H9 (cell line): ENCODE measurements around the gene KMT2B. TPM values are rescaled to one million over a fixed set of nuclear protein-coding genes. Genes with fewer than 3 reads are reported as not detected.

Experiments used
- DNase-seq: peaks from one replicate; pipeline ENCODE4 v3.0.0-alpha.2; 2017
- H2AFZ ChIP-seq: one replicate; pipeline ENCODE4 v1.6.1; 2013; ENCODE audit warnings: mild to moderate bottlenecking, low read length, control low read depth, moderate library complexity
- H2AK5ac ChIP-seq: 2 replicates; pipeline ENCODE4 v1.6.1; 2013; ENCODE audit warnings: low read length, control low read depth, mixed read lengths; ENCODE audit not compliant: insufficient read length
- H2BK120ac ChIP-seq: one replicate; pipeline ENCODE4 v1.6.1; 2013; ENCODE audit warnings: low read depth, mild to moderate bottlenecking, low read length, control low read depth, inconsistent platforms; ENCODE audit not compliant: poor library complexity, severe bottlenecking
- H2BK12ac ChIP-seq: 2 replicates; pipeline ENCODE4 v1.6.1; 2013; ENCODE audit warnings: low read length, control low read depth, mixed read lengths, low read depth; ENCODE audit not compliant: insufficient read length
- H2BK15ac ChIP-seq: 2 replicates; pipeline ENCODE4 v1.6.1; 2013; ENCODE audit warnings: low read depth, low read length, control low read depth
- H2BK20ac ChIP-seq: one replicate; pipeline ENCODE4 v1.6.1; 2013; ENCODE audit warnings: low read depth, mild to moderate bottlenecking, low read length, control low read depth, inconsistent platforms; ENCODE audit not compliant: poor library complexity, severe bottlenecking
- H2BK5ac ChIP-seq: 2 replicates; pipeline ENCODE4 v1.6.1; 2013; ENCODE audit warnings: low read length, control low read depth, mixed read lengths; ENCODE audit not compliant: insufficient read length
- H3K14ac ChIP-seq: 2 replicates; pipeline ENCODE4 v1.6.1; 2013; ENCODE audit warnings: low read length, control low read depth; ENCODE audit not compliant: insufficient read depth
- H3K18ac ChIP-seq: 2 replicates; pipeline ENCODE4 v1.6.1; 2013; ENCODE audit warnings: low read depth, mild to moderate bottlenecking, mixed read lengths, low read length, control low read depth; ENCODE audit not compliant: insufficient read length
- H3K23ac ChIP-seq: 2 replicates; pipeline ENCODE4 v1.6.1; 2013; ENCODE audit warnings: low read length, control low read depth, mixed read lengths, low read depth; ENCODE audit not compliant: insufficient read length
- H3K23me2 ChIP-seq: 2 replicates; pipeline ENCODE4 v1.6.1; 2013; ENCODE audit warnings: low read depth, mild to moderate bottlenecking, mixed read lengths, low read length, control low read depth; ENCODE audit not compliant: insufficient read length, poor library complexity, severe bottlenecking
- H3K27ac ChIP-seq: 2 replicates; pipeline ENCODE4 v1.5.1; 2013; ENCODE audit warnings: low read length, control low read depth, mixed read lengths, low read depth; ENCODE audit not compliant: insufficient read length
- H3K27me3 ChIP-seq: 2 replicates; pipeline ENCODE4 v1.6.1; 2013; ENCODE audit warnings: low read length, control low read depth, inconsistent platforms; ENCODE audit not compliant: insufficient read depth
- H3K4ac ChIP-seq: 2 replicates; pipeline ENCODE4 v1.6.1; 2013; ENCODE audit warnings: low read depth, mild to moderate bottlenecking, control low read depth, inconsistent platforms, low read length, moderate library complexity
- H3K4me1 ChIP-seq: 2 replicates; pipeline ENCODE4 v1.6.1; 2013; ENCODE audit warnings: low read length, control low read depth, inconsistent platforms; ENCODE audit not compliant: insufficient read depth
- H3K4me2 ChIP-seq: 2 replicates; pipeline ENCODE4 v1.6.1; 2013; ENCODE audit warnings: low read length, control low read depth, mixed read lengths; ENCODE audit not compliant: insufficient read length, insufficient read depth
- H3K56ac ChIP-seq: 2 replicates; pipeline ENCODE4 v1.6.1; 2013; ENCODE audit warnings: low read depth, mild to moderate bottlenecking, mixed read lengths, low read length, control low read depth; ENCODE audit not compliant: insufficient read length
- H3K79me1 ChIP-seq: 2 replicates; pipeline ENCODE4 v1.6.1; 2013; ENCODE audit warnings: low read depth, mild to moderate bottlenecking, moderate library complexity, low read length, control low read depth, inconsistent platforms; ENCODE audit not compliant: insufficient read depth, poor library complexity, severe bottlenecking
- H3K79me2 ChIP-seq: 2 replicates; pipeline ENCODE4 v1.6.1; 2013; ENCODE audit warnings: low read length, control low read depth, inconsistent platforms; ENCODE audit not compliant: insufficient read depth
- H3K9ac ChIP-seq: 2 replicates; pipeline ENCODE4 v1.6.1; 2013; ENCODE audit warnings: low read length, control low read depth, mixed read lengths; ENCODE audit not compliant: insufficient read length; ENCODE audit errors: extremely low read depth
- H3K9me3 ChIP-seq: one replicate; pipeline ENCODE4 v1.6.1; 2013; ENCODE audit warnings: low read depth, low read length, inconsistent platforms; ENCODE audit not compliant: control insufficient read depth
- H3T11ph ChIP-seq: one replicate; pipeline ENCODE4 v1.6.1; 2013; ENCODE audit warnings: mild to moderate bottlenecking, low read length, control low read depth, inconsistent platforms
- H4K20me1 ChIP-seq: one replicate; pipeline ENCODE4 v1.6.1; 2013; ENCODE audit not compliant: control insufficient read depth, insufficient read length, insufficient read depth
- H4K5ac ChIP-seq: 2 replicates; pipeline ENCODE4 v1.6.1; 2013; ENCODE audit warnings: low read depth, mild to moderate bottlenecking, mixed read lengths, low read length, control low read depth; ENCODE audit not compliant: insufficient read length
- H4K8ac ChIP-seq: replicated peaks from 2 replicates; pipeline ENCODE4 v1.6.1; 2013; ENCODE audit warnings: low read length, control low read depth, mixed read lengths, low read depth; ENCODE audit not compliant: insufficient read length
- H4K91ac ChIP-seq: 2 replicates; pipeline ENCODE4 v1.6.1; 2013; ENCODE audit warnings: low read depth, mild to moderate bottlenecking, moderate library complexity, mixed read lengths, low read length, control low read depth; ENCODE audit not compliant: insufficient read length
- H3K27ac Mint-ChIP-seq, 3 experiments: 2 replicates in 2 of 3; 3 replicates in 1 of 3; pipeline ENCODE4 v1.8.0; 2020 to 2021; ENCODE audit warnings: mixed read lengths in 3 of 3, mild to moderate bottlenecking in 1 of 3, moderate library complexity in 1 of 3
- H3K27me3 Mint-ChIP-seq: 2 replicates; pipeline ENCODE4 v1.8.0; 2021; ENCODE audit warnings: low read depth, mild to moderate bottlenecking, moderate library complexity, mixed read lengths
- H3K36me3 Mint-ChIP-seq, 3 experiments: 2 replicates in 2 of 3; 3 replicates in 1 of 3; pipeline ENCODE4 v1.8.0; 2020 to 2021; ENCODE audit warnings: low read depth in 3 of 3, mixed read lengths in 3 of 3; ENCODE audit not compliant: insufficient read depth in 1 of 3
- H3K4me1 Mint-ChIP-seq, 2 experiments: 2 replicates each; pipeline ENCODE4 v1.8.0; 2020; ENCODE audit warnings: mixed read lengths in 2 of 2
- H3K4me3 Mint-ChIP-seq, 2 experiments: 2 replicates in 1 of 2; 3 replicates in 1 of 2; pipeline ENCODE4 v1.8.0; 2020 to 2021; ENCODE audit warnings: mild to moderate bottlenecking in 2 of 2, mixed read lengths in 2 of 2, moderate library complexity in 1 of 2
- H3K9me3 Mint-ChIP-seq, 2 experiments: 2 replicates in 1 of 2; 3 replicates in 1 of 2; pipeline ENCODE4 v1.8.0; 2020; ENCODE audit warnings: mild to moderate bottlenecking in 2 of 2, mixed read lengths in 2 of 2, moderate library complexity in 1 of 2
- WGBS: extraction: QIAGEN DNeasy Blood & Tissue Kit; methylation state at CpG from one replicate; pipeline ENCODE4 v1.1.7; 2013; ENCODE audit warnings: missing lambda C conversion rate, low lambda C conversion rate, mixed read lengths; ENCODE audit not compliant: insufficient read length; ENCODE audit errors: extremely low coverage; 5-methylcytosine and 5-hydroxymethylcytosine counted together
- total RNA-seq: library from RNA; stranded (reverse); gene quantifications from 2 replicates; pipeline ENCODE4 v1.2.1, GENCODE V29; 2021
- TF ChIP-seq, protein P1 (sequence below): fragments of 200-600 bp; sonication (generic); conservative IDR thresholded peaks from 3 replicates; pipeline ENCODE4 v1.8.0; 2021; ENCODE audit warnings: antibody characterized with exemption, mild to moderate bottlenecking

KMT2B gene
- total RNA-seq, 1 experiment from 2014 or later = 47.7 TPM

DNA sequence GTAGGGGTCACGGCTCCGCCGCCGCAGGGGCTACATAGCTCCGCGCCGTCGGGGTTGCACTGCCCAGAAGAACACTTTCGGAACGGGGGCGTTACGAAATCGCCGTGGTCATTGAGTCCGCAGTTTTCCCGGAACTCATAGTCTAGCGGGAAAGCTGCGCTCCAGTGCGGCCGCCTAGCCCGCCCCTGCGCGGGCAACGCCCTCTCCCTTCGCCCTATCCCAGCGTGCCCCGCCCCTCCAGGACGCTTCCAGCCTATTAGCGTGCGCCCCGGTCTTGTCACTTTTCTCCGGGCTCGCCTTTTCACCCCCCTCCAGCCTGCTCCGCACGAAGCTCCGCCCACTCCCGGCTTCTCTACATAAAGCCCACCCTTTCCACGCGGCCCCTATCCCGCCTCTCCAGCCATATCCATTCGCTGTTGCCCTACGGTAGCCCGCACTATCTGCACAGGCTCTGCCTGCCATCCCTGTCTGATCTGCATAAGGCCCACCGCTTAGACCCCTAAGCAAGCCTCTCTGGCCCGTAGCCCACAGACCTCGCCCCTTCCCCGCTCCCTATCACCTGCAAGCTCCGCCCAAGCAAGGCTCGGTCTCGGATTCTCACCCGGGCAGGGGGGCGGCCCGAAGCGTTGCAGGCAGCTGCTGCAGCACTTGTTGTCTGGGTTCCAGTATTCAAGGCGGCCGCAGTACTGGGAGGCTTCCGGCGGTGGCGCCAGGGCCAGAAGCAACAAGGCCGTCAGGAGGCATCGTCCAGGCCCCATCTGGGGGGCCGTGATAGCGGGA lies 22.8 kb downstream of the KMT2B start:
- Mint-ChIP-seq H3K4me1 (peaks cover 11 to 21% of the 10 kb centered on the region in 2 experiments), H3K27me3 (no peaks in the 10 kb centered on the region), H3K9me3 (no peaks in the 10 kb centered on the region), H3K36me3 (peaks cover 25 to 38% (median 32%) of the 10 kb centered on the region in 3 experiments; a peak in 6 of 7 replicates), H3K4me3 (peak overlapping the region; percentile 71 to 90), H3K27ac (peak overlapping the region; percentile 93 to 99 (median 97))
- Histone ChIP-seq H3K27ac (no peak overlapping the region), H2BK15ac (no peak overlapping the region), H3K56ac (no peak overlapping the region), H2BK20ac (no peak overlapping the region), H4K20me1 (no peaks in the 10 kb centered on the region), H3K27me3 (no peaks in the 10 kb centered on the region), H3T11ph (no peak overlapping the region), H3K18ac (peak overlapping the region; percentile 50), H2AK5ac (no peak overlapping the region), H3K9me3 (no peaks in the 10 kb centered on the region), H3K9ac (peak overlapping the region; percentile 11), H4K5ac (no peak overlapping the region), H3K4me2 (peak overlapping the region; percentile 58), H3K4ac (no peak overlapping the region), H2BK5ac (no peak overlapping the region), H3K14ac (peak overlapping the region; percentile 25; the same call in 1 of the 2 replicates), H3K79me2 (no peaks in the 10 kb centered on the region), H4K8ac (no peak overlapping the region), H3K79me1 (no peaks in the 10 kb centered on the region), H3K23me2 (peaks cover 12% of the 10 kb centered on the region), H2BK120ac (no peak overlapping the region), H3K23ac (no peak overlapping the region), H2AFZ (no peak overlapping the region), H4K91ac (no peak overlapping the region), H2BK12ac (no peak overlapping the region), H3K4me1 (no peaks in the 10 kb centered on the region)
- no CpG with 5 or more reads among the region's 63 CpGs for WGBS
- TF ChIP-seq, protein P1, sequence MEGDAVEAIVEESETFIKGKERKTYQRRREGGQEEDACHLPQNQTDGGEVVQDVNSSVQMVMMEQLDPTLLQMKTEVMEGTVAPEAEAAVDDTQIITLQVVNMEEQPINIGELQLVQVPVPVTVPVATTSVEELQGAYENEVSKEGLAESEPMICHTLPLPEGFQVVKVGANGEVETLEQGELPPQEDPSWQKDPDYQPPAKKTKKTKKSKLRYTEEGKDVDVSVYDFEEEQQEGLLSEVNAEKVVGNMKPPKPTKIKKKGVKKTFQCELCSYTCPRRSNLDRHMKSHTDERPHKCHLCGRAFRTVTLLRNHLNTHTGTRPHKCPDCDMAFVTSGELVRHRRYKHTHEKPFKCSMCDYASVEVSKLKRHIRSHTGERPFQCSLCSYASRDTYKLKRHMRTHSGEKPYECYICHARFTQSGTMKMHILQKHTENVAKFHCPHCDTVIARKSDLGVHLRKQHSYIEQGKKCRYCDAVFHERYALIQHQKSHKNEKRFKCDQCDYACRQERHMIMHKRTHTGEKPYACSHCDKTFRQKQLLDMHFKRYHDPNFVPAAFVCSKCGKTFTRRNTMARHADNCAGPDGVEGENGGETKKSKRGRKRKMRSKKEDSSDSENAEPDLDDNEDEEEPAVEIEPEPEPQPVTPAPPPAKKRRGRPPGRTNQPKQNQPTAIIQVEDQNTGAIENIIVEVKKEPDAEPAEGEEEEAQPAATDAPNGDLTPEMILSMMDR = no peak; the same call in 2 of the 3 replicates
- peak; percentile 98 for DNase-seq
